NCI-H2196 (cell line): ENCODE data around the gene SYMPK.
A peak's percentile ranks its signal among the peaks of the same experiment; 100 is the strongest.
"Not testable (repeated sequence)": the region's sequence is repeated elsewhere in the genome, so short reads cannot be mapped to it uniquely, and the experiment has no call there.

Experiments used
- DNase-seq: peaks from one replicate; lab custom pipeline; 2025; ENCODE audit not compliant: unreplicated experiment; lab: John Stamatoyannopoulos, UW

The SYMPK gene

DNA sequence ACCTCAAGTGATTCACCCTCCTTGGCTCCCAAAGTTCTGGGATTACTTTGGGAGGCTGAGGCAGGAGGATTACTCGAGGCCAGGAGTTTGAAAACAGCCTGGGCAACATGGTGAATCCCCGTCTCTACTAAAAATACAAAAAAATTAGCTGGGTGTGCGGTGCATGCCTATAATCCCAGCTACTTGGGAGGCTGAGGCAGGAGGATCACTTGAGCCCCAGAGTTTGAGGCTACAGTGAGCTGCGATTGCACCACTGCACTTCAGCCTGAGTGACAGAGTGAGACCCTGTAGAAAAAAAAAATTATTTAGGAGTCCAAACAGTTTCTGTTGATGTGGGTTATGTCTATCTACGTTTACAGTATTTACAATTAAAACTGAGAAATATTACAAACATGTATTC, 7.9 kb upstream of the SYMPK start:
- DNase-seq: no peak

DNA sequence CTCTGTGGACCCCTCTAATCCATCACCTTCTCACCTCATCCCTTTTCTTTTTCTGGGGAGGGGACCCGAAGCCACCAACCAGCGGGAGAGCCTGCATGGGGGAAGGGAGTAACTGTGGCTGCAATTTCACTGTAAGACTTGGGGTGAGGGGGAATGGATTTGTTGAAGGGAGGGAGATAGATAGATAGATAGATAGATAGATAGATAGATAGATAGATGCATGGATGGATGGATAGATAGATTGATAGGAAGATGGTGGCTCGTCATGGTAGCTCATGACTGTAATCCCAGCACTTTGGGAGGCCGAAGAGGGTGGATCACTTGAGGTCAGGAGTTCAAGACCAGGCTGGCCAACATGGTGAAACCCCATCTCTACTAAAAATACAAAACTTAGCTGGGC, 4.3 kb upstream of the SYMPK start:
- not testable (repeated sequence) for DNase-seq

DNA sequence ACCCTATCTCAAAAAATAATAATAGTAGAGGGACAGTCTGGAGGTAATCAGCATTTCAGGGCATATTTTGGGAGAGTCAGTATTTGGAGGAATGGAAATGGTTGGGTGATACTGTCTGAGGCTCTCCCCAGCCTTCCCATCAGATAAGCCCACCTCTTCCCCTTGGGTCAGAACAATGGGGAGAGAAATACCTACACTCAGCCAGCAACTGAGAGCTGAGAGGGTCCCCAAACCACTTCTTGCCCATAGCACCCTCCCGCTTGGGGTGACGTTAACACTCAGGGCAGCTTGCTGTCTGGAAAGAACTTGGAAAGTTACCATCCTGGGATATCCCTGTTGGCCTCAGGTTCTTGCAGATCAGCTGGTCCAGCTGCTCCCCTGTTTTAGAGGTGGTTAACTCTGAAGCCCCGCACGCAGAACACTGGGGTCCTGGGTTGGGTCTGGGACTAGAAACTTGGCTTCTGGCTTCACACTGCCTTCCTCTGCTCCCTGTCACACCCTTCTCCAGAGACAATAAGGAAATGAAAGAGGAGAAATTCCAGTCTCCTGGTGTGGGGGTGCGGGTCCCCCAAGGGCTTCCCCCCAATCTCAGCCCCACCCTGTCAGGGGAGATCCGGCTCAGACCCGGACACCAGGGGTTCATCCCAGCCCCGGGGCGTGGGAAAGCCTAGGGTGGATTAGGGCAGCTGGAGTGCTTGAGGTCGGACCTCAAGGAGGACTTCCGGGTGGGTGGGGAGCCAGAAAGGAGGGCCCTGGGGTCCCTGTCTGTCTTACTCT, 3.6 kb upstream of the SYMPK start:
- no peak for DNase-seq

DNA sequence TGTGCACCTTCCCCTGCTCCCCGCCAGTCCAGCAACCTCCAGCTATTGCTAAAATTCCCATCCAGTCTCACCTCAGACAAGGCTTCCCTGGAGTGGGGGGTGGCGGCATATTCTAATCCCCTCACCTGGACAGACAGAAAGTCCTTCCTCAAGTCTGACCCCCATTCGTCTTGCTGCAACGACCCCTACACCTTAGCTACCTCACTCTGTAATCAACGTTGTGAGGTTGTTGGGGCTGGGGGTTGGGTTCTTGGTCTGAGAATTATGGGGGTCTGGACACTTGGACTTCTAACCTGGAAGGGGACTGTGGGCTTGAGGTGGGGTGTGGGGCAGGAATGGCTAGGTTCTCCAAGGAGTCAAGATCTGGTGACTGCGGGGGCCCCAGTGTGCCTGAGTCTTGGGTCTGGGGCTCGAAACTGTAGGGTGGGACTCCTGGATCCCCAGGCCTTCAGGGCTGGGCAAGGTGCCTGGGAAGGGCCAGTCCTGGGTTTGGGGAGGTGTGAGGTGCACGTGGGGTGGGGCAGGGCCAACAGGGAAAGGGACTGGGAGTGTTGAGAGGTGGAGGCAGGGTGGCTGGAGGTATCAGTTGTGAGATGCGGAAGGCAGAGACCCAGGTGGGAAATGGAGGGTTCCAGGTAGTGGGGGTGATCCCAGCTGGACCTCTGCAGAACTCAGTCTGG, 2.5 kb upstream of the SYMPK start:
- no peak for DNase-seq

DNA sequence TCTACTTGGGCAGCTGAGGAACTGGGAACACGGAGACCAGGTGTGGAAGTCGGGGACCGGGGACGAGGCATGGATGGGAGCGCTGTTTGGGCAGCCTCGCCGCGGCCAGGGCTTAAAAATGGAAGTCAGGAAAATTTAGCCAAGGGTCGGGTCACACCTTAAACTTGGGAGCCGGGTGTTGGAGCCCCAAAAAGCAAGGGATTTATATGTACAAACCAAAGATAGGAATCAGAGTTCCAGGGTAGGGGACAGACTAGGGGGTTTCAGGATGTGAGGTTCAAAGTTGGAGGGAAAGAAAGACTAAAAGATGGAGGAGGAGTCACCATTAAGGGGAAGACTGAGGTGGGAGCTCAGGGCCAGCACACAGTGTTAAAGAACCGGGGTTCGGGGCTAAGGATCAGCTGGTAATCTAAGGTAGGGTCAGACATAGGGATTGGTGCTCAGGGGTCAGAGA, 1.7 kb upstream of the SYMPK start:
- no peak for DNase-seq

DNA sequence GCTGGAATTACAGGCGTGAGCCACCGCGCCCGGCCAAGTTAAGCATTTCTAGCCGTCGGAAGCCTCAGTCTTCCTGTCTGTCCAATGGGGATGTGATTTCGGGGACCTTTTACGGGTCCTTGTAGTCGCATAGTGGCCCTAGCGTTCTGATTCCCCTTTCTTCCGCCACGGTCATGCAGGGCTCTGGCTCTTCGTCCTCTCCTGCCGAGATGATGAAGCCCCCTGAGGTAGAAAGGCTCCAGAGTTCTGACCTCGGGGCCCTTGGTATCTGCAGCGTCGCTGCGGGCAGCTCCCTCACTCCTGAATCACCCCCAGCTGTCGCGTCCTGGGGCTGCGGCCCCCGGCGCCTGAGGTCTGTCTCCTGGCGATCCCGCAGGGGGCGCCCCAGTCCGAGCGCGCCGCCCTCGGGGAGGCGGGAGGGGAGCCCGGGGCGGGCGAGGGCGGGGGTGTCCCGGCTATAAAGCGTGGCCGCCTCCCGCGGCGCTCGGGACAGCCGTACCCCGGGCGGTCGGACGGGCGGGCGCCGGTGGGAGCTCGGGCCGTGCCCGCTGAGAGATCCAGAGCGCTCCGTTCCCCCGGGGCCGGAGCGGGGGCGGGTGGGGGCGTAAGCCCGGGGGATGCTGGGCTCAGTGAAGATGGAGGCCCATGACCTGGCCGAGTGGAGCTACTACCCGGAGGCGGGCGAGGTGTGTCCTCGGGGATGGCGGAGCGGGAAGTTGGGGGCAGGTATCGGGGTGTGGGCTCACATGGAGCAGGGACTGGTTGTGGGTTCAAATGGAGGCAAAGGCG, 1.1 kb upstream of the SYMPK start, which contains the start of gene FOXA3:
TSS of gene FOXA3 (plus strand) at position 487 of the 789 bp plus-strand sequence. CDS start at position 618, 131 bp downstream.
- peak; percentile 41 for DNase-seq

DNA sequence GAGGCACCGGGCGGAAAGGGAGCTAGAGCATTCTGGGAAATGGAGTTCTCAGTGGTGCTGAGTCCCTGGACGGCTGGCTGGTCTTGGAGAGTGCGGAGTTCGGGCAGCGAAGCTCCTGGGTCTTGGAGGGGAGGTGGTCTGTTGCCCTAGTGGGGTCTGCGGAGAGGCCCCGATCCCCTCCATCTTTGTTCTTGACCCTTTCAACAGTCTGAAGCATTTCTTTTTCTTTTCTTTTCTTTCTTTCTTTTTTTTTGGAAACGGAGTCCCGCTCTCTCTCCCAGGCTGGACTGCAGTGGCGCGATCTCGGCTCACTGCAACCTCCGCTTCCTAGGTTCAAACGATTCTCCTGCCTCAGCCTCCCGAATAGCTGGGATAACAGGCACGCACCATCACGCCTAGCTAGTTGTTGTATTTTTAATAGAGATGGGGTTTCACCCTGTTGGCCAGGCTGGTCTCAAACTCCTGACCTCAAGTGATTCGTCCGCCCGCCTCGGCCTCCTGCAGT, 440 bp upstream of the SYMPK start:
- DNase-seq: no peak

DNA sequence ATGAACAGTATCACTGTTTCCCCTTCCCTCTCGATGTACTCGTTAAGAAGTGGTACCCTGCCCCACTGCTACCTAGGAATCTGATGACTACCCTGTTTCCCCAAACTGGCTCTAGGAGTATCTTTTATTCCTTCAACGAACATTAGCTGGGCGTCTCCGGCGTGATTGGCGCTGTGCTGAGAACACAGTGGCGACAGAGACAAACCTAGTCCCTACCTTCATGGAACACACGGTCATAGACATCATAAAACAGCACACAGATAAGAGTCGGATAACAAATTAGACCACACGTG, 730 bp downstream of the SYMPK start:
- DNase-seq: no peak

DNA sequence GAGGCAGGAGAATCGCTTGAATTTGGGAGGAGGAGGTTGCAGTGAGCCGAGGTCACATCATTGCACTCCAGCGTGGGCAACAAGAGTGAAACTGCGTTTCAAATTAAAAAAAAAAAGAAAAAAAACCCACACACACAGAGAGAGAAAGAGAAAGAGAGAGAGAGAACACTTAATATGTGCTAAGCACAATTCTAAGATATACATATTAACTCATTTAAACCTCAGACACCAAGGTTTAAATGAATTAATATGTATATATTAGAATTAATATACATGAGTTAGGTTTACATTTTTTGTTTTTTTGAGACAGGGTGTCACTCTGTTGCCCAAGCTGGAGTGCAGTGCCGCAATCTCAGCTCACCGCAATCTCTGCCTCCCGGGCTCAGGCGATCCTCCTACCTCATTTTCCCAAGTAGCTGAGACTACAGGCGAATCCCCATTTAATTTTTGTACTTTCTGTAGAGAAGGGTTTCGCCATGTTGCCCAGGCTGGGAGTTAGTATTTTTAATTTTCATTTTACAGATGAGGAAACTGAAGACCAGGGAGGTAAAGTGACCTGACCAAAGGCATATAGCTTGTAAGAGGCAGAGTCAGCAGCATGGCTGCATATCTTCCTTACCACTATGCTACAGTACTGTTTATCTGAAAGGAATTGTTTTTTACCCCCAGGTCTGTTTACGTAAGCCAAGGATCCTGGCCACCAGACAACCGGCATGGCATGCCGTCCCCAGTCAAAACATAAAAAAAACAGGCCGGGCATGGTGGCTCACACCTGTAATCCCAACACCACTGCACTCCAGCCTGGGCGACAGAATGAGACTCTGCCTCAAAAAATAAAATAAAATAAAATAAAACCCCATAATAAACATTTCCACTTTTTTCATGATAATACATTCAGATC, 2.3 kb downstream of the SYMPK start:
- no peak for DNase-seq

DNA sequence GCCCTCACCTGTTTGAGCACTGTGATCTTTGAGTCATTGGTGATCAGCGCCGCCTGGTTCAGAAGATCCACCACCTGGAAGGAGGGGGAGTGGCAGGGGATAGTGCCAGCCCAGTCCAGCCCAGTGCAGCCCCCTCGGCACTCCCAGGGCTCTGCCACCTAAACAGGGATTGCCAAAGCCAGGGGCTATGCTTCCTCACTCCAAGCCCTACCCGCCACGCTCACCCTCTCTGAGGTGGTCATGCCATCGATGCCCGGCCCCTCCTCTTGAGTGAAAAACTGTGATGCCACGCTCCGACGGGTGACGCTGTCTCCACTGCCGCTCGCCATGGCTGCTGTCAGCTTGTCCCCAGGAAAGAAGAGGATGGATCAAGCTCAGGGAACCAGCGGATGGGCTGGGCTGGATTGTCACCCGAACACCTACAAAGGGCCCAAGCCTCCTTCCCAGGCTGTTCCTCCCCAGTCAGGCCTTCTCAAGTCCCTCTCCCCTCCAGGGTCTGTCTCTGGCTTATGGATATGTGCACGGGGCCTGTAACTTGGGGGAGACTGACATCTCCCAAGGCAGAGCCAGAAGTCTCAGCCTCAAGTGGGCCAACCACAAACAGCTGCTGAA, 8.7 kb downstream of the SYMPK start:
- no peak for DNase-seq

DNA sequence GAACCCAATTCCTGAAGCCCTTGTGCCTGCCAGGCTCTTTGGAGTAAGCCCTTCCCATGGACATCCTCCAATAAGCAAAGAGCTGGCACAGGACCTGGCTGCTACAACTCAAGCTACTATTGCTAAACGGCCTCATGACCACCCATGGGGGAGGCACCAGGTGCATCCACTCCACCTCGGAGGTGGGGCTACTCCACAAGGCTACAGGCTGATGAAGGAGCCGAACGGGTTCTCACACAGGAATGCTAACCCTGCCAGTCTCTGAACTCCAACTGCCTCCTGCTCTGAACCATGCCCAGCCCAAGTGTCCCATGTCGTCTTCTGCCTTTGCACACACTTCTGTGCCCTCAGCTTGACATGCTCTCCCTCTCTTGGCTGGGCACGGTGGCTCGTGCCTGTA, 10.0 kb downstream of the SYMPK start:
- DNase-seq: peak; percentile 86

DNA sequence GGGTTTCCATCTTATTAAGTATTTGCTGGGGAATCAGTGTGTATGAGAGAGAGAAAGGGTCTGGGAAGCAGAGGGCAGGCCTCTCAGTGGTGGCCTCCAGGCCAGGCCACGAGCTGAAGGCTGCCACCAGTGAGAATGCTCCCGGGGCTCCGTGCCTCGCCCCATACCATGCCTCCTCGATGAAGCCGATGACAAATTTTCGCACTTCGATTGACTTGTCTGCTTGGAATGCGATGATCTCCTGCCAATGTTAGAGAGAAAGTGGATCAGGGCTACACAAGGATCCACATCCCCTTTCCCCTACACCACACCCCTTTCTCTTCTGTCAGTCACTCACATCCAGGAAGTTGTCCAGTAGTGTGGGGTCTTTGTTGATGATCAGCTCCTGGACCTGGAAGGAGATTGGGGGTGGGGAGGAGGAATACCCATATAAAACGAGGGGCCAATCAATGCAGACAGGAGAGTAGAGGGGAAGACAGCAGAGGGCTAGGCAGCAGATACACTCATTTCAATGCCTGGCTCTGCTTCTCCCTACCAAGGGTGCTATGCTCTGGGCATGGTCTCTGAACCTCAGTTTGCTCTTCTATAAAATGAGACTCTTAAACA, 10.7 kb downstream of the SYMPK start:
- DNase-seq: no peak

DNA sequence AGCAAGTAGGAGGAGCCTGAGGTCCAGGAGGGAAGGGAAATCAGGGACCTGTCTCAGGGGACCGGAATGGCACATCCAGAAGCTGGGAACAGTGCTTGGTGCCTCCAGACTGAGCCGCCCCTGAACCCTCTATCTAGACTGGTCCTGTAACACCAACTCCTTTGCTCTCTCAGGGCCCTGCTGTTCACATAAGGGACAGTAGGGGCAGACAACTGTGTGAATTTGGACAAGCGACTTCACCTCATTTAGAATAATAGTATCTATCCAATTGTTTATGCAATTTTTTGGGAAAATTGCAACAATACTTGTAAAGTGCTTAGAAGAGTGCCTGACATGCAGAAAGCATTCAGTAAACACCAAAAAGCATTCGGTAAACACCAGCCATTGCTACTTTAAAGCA, 14.0 kb downstream of the SYMPK start:
- DNase-seq: no peak

DNA sequence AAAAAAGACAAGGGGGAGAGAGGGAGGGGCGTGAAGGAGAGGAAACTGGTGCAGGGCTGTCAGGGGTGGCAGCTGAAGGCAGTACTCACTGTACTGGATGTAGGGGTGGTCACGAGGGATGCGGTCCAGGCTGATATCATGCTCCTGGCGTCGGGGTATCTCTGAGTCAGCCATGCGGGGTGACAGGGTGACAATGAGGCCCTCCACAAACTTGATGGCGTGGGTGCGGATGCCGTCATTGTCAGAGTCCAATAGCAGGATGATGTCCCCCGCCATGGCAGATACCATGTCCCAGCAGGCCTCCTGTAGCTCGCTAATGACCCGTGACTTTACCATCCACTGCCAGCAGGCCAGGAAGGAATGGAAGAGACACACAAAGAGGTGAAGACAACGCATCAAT, 15.3 kb downstream of the SYMPK start:
- no peak for DNase-seq

DNA sequence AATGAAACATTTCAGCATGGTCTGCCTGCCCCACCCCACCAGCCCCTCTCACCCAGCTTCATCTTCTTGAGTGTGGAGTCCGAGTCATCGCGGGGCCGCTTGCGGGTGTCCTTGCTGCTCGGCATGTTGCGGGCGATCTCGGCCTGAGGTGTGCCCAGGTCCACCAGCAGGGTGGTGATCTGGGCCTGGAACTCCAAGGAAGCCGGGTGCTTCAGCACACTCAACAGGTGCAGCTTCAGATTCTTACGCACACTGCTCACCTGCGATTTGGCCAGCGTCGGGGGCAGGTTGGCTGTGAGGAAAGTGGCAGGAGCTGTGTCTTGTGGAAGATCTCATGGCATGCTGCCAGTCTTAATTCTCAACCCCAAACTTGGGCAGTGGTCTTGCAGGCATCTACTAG, 20.7 kb downstream of the SYMPK start:
- DNase-seq: no peak

DNA sequence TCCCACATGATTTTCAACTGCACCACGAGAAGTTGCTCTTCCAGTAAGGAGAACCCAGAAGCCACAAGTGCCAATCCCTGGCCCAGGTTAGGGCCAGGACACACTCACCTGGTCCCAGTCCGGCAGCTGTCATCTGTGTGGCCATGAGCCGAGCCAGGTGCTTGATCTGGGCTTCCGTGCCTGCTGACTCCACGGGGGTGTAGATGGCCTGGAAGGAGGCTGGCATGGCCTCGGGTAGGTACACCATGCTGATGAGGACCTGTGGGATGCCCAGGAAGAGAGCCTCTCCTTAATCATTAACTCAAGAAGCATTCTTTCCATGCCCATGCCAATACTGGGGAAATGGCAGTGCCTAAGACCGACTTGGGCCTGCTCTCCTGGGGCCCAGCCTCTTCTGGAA, 28.0 kb downstream of the SYMPK start:
- no peak for DNase-seq

DNA sequence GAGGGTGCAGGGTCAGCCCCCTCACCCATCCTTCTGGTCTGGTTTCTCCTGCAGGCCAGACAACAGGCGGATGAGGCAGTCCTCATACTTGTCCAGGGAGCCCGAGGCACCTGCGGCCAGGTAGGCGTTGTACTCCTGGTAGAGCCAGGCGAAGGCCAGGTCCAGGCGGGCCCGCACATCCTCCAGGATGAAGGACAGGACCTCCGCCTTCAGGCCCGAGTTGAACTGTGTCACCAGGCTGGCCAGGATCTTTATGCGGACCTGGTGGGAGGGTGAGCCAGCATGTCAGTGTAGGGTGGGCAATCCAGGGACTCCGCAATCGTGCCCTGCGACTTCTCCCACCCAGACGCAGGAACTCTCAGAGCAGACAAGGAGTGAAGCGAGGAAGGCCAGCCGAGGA, 34.0 kb downstream of the SYMPK start:
- DNase-seq: no peak

DNA sequence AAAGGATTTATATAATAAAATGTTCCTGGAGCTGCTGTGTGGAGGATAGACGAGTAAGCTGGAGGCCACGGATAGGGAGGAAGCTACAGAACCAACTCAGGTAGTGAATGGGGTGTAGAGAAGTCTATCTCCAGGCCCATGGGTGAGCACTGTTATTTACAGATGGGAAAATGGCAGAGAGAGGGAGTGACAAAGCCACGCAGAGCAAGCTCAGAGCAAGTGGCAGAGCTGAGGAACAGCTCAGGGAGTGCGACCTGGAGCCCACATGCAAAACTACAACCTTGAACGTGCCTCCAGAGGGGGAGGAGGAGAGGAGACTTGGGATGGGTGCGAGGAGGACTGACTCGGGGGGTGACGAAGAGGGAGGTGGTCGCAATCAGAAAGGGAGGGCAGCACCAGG, 34.4 kb downstream of the SYMPK start:
- DNase-seq: no peak

DNA sequence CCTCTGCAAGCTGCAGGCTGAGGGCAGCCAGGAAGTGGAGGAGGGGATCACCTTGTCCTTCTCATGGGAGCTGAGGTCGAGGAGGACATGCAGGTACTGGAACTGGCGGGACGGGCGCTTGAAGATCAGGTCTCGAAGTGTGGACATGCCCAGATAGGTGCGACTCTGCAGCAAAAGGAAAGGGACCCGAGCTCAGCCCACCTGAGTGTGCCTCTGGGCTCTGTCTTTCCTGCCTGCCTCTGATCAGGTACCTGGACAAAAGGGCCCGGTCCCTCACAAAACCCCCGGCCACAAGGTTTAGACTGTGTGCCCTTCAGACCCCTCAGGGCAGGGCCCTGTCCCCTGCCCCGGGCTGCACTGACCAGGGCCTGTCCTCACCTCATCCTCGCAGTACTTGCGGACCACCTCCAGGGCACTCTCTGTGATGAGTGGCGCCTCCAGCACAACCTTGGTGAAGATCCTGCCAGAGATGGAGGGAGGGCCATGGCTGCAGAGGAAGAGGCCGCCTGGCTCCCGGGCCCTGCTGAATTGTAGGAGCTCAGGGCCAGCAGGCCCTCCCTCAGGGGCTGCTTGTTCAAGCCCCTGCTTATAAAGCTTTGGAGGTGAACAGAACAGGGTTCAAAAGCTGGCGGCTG, 35.4 kb downstream of the SYMPK start:
- DNase-seq: no peak
